Fibroblast of mammary gland (primary cell): ENCODE measurements around the gene CPNE7.
A peak's percentile ranks its signal among the peaks of the same experiment; 100 is the strongest.

Experiments
- DNase-seq: peaks from one replicate; pipeline ENCODE4 v3.0.0-alpha.2; 2010; ENCODE audit warnings: low read depth
- H3K4me3 ChIP-seq: 2 replicates; pipeline ENCODE4 v1.5.1; 2011; ENCODE audit warnings: low read depth, mild to moderate bottlenecking, low read length, moderate library complexity; ENCODE audit not compliant: control insufficient read depth
- CTCF ChIP-seq: conservative IDR thresholded peaks from 2 replicates; pipeline ENCODE4 v1.5.1; 2011; ENCODE audit warnings: low read depth, low read length, inconsistent platforms; ENCODE audit not compliant: control insufficient read depth, insufficient read depth

CPNE7 gene

GRCh38 chr16:89595330-89596060 lies 19.9 kb downstream of the CPNE7 start:
- DNase-seq, result no peak
- TF ChIP-seq CTCF, result no peak

GRCh38 chr16:89596061-89596689 lies 20.6 kb downstream of the CPNE7 start:
- DNase-seq, result no peak
- TF ChIP-seq CTCF, result no peak
- H3K4me3 ChIP-seq, result no peak overlapping the region

More at GRCh38 chr16:89595330-89596060, 19.9 kb downstream of the CPNE7 start:
- no peak overlapping the region for H3K4me3 ChIP-seq

- H3K4me3 ChIP-seq, result no peak overlapping the region
- DNase-seq, result no peak
- no peak for TF ChIP-seq CTCF
These were observed 21.5 kb downstream of the CPNE7 start for GRCh38 chr16:89596957-89597649.

- TF ChIP-seq CTCF, result no peak
- DNase-seq, result peak; percentile 58
- no peak overlapping the region for H3K4me3 ChIP-seq
These were observed 22.6 kb downstream of the CPNE7 start for GRCh38 chr16:89598199-89598598.

GRCh38 chr16:89599451-89599858 lies 23.9 kb downstream of the CPNE7 start:
- peak; percentile 22 for TF ChIP-seq CTCF
- no peak overlapping the region for H3K4me3 ChIP-seq
- peak; percentile 22 for DNase-seq

GRCh38 chr16:89599902-89600301 lies 24.3 kb downstream of the CPNE7 start:
- no peak overlapping the region for H3K4me3 ChIP-seq
- DNase-seq, result no peak
- no peak for TF ChIP-seq CTCF
